ENCODE measurements around the gene CSN3. TPM values are rescaled to one million over a fixed set of nuclear protein-coding genes. Genes with fewer than 3 reads are reported as not detected.

The CSN3 gene
- total RNA-seq, 1 experiment from 2014 or later: not detected

GRCh38 chr4:70299643-70300042 lies 57.2 kb downstream of the CSN3 start:
- in situ Hi-C loops (cut with HindIII; ENCODE audit: low pct_unique_long_range_greater_than_20kb, low sequenced_read_pairs): no loop called here

GRCh38 chr4:70300215-70300614 lies 57.8 kb downstream of the CSN3 start:
- no peaks in the 10 kb centered on the region for H3K4me1 ChIP-seq (ENCODE audit: control insufficient read depth, insufficient read depth, low read length)
- intact Hi-C loops (cut with micrococcal nuclease; ENCODE audit: unreplicated experiment): no loop called here
- H3K27ac ChIP-seq (ENCODE audit: low read length): no peak overlapping the region
- no peaks in the 10 kb centered on the region for H3K27me3 ChIP-seq (ENCODE audit: control insufficient read depth, insufficient read depth, low read length)
- no peak overlapping the region for H3K4me3 ChIP-seq (ENCODE audit: low read depth in 2 of 2, low read length in 2 of 2)
- no TSS peak for BruUV-seq (replicated peaks)
- TF ChIP-seq TCF7L2 (IDR thresholded peaks at IDR 0.05; ENCODE audit: low read depth, low read length) (no peak), SIN3A (IDR thresholded peaks at IDR 0.05; ENCODE audit: borderline replicate concordance, insufficient read depth, low read depth, low read length) (no peak), CTCF (IDR thresholded peaks at IDR 0.05) (no peak), POLR2AphosphoS5 (IDR thresholded peaks at IDR 0.05; ENCODE audit: low read depth, low read length) (no peak), REST (IDR thresholded peaks at IDR 0.05; ENCODE audit: insufficient read depth in 1 of 2, low read depth in 2 of 2, low read length in 1 of 2) (no peak)
- in situ Hi-C loops (cut with HindIII; ENCODE audit: low pct_unique_long_range_greater_than_20kb, low sequenced_read_pairs): no loop called here
- no peak for DNase-seq (ENCODE audit: low read depth, low spot score)
- H3K36me3 ChIP-seq (ENCODE audit: control insufficient read depth, insufficient read depth, low read length): no peaks in the 10 kb centered on the region
- no peaks in the 10 kb centered on the region for H3K9me3 ChIP-seq (ENCODE audit: control insufficient read depth, insufficient read depth, low read depth, low read length)
- ChIA-PET POLR2A (no interaction called here), CTCF (no interaction called here)
- ATAC-seq: no peak

More at GRCh38 chr4:70299643-70300042, 57.2 kb downstream of the CSN3 start:
- ATAC-seq (no peak), DNase-seq (ENCODE audit: low read depth, low spot score) (no peak)
- ChIA-PET CTCF (no interaction called here), POLR2A (no interaction called here)
- TF ChIP-seq POLR2AphosphoS5 (IDR thresholded peaks at IDR 0.05; ENCODE audit: low read depth, low read length): no peak
- no peak for TF ChIP-seq SIN3A (IDR thresholded peaks at IDR 0.05; ENCODE audit: borderline replicate concordance, insufficient read depth, low read depth, low read length)
- TF ChIP-seq TCF7L2 (IDR thresholded peaks at IDR 0.05; ENCODE audit: low read depth, low read length): no peak
- no peak for TF ChIP-seq CTCF (IDR thresholded peaks at IDR 0.05)
- no peak for TF ChIP-seq REST (IDR thresholded peaks at IDR 0.05; ENCODE audit: insufficient read depth in 1 of 2, low read depth in 2 of 2, low read length in 1 of 2)
- H3K4me1 ChIP-seq (ENCODE audit: control insufficient read depth, insufficient read depth, low read length): no peaks in the 10 kb centered on the region
- no peaks in the 10 kb centered on the region for H3K27me3 ChIP-seq (ENCODE audit: control insufficient read depth, insufficient read depth, low read length)
- intact Hi-C loops (cut with micrococcal nuclease; ENCODE audit: unreplicated experiment): no loop called here
- no TSS peak for BruUV-seq (replicated peaks)
- no peak overlapping the region for H3K27ac ChIP-seq (ENCODE audit: low read length)
- no peaks in the 10 kb centered on the region for H3K9me3 ChIP-seq (ENCODE audit: control insufficient read depth, insufficient read depth, low read depth, low read length)
- H3K36me3 ChIP-seq (ENCODE audit: control insufficient read depth, insufficient read depth, low read length): no peaks in the 10 kb centered on the region
- H3K4me3 ChIP-seq (ENCODE audit: low read depth in 2 of 2, low read length in 2 of 2): no peak overlapping the region

Other genes starting within 250 kb of the CSN3 start
- gene STATH, start 246.6 kb upstream of the CSN3 start, total RNA-seq (2021; ENCODE audit: unreplicated experiment): not detected
- not detected for gene HTN3, start 214.1 kb upstream of the CSN3 start, total RNA-seq (2021; ENCODE audit: unreplicated experiment)
- gene HTN1, start 192.2 kb upstream of the CSN3 start, total RNA-seq (2021; ENCODE audit: unreplicated experiment): not detected
- not detected for gene PRR27, start 88.4 kb upstream of the CSN3 start, total RNA-seq (2021; ENCODE audit: unreplicated experiment)
- not detected for gene ODAM, start 46.9 kb upstream of the CSN3 start, total RNA-seq (2021; ENCODE audit: unreplicated experiment)
- gene FDCSP, start 16.5 kb upstream of the CSN3 start, total RNA-seq (2021; ENCODE audit: unreplicated experiment): not detected
- not detected for gene CABS1, start 92.4 kb downstream of the CSN3 start, total RNA-seq (2021; ENCODE audit: unreplicated experiment)
- not detected for gene SMR3A, start 118.2 kb downstream of the CSN3 start, total RNA-seq (2021; ENCODE audit: unreplicated experiment)
- not detected for gene SMR3B, start 140.5 kb downstream of the CSN3 start, total RNA-seq (2021; ENCODE audit: unreplicated experiment)
- gene OPRPN, start 155.3 kb downstream of the CSN3 start, total RNA-seq (2021; ENCODE audit: unreplicated experiment): not detected
- gene MUC7, start 229.6 kb downstream of the CSN3 start, total RNA-seq (2021; ENCODE audit: unreplicated experiment): not detected